ENCODE results near the gene CD84.
"Not testable (repeated sequence)": the region's sequence is repeated elsewhere in the genome, so short reads cannot be mapped to it uniquely, and the experiment has no call there.

Gene CD84, protein sequence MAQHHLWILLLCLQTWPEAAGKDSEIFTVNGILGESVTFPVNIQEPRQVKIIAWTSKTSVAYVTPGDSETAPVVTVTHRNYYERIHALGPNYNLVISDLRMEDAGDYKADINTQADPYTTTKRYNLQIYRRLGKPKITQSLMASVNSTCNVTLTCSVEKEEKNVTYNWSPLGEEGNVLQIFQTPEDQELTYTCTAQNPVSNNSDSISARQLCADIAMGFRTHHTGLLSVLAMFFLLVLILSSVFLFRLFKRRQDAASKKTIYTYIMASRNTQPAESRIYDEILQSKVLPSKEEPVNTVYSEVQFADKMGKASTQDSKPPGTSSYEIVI
- long read RNA-seq, full-length matches to known transcripts, result 50 of 55 reads
- long read RNA-seq, partial matches to known transcripts, result 1 of 55 reads
- long read RNA-seq, other reads (novel, unspliced or antisense), result 4 of 55 reads

- Histone ChIP-seq H3K27ac (replicated peaks) (peak within 1 kb of the TSS; percentile 85), H3K27me3 (ENCODE audit: insufficient read depth, poor library complexity, severe bottlenecking) (no peaks in the 10 kb centered on the region), H3K4me3 (replicated peaks; ENCODE audit: insufficient read depth, low read length) (peak within 1 kb of the TSS; percentile 39)
- no peak for TF ChIP-seq GABPA (IDR thresholded peaks at IDR 0.05; ENCODE audit: low read depth)
- 0 out of 2 replicates have a peak, but pooled peaks have one; percentile 42 for TF ChIP-seq POLR2AphosphoS5 (IDR thresholded peaks at IDR 0.05; ENCODE audit: low read depth)
- TF ChIP-seq SPI1 (IDR thresholded peaks at IDR 0.05; ENCODE audit: borderline replicate concordance, low read depth), result peak; percentile 89
- DNase-seq (ENCODE audit: low read depth in 1 of 2, low spot score in 1 of 2), result peak in 1 of 2 experiments; percentile 35
Measured at GRCh38 chr1:160579216-160579701, at the start of gene CD84. CD84 (minus strand) TSS chr1:160579496; CDS start chr1:160579437, 59 bp downstream.

GRCh38 chr1:160628799-160629263, 49.5 kb upstream of the CD84 start:
- H3K27me3 ChIP-seq (ENCODE audit: insufficient read depth, poor library complexity, severe bottlenecking), result no peaks in the 10 kb centered on the region
- DNase-seq (ENCODE audit: low read depth in 1 of 2, low spot score in 1 of 2), result no peak
- no peak overlapping the region for H3K4me3 ChIP-seq (replicated peaks; ENCODE audit: insufficient read depth, low read length)
- TF ChIP-seq, protein P1, sequence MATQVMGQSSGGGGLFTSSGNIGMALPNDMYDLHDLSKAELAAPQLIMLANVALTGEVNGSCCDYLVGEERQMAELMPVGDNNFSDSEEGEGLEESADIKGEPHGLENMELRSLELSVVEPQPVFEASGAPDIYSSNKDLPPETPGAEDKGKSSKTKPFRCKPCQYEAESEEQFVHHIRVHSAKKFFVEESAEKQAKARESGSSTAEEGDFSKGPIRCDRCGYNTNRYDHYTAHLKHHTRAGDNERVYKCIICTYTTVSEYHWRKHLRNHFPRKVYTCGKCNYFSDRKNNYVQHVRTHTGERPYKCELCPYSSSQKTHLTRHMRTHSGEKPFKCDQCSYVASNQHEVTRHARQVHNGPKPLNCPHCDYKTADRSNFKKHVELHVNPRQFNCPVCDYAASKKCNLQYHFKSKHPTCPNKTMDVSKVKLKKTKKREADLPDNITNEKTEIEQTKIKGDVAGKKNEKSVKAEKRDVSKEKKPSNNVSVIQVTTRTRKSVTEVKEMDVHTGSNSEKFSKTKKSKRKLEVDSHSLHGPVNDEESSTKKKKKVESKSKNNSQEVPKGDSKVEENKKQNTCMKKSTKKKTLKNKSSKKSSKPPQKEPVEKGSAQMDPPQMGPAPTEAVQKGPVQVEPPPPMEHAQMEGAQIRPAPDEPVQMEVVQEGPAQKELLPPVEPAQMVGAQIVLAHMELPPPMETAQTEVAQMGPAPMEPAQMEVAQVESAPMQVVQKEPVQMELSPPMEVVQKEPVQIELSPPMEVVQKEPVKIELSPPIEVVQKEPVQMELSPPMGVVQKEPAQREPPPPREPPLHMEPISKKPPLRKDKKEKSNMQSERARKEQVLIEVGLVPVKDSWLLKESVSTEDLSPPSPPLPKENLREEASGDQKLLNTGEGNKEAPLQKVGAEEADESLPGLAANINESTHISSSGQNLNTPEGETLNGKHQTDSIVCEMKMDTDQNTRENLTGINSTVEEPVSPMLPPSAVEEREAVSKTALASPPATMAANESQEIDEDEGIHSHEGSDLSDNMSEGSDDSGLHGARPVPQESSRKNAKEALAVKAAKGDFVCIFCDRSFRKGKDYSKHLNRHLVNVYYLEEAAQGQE (IDR thresholded peaks at IDR 0.05; ENCODE audit: insufficient replicate concordance, low read depth), result no peak
- no peak for TF ChIP-seq SPI1 (IDR thresholded peaks at IDR 0.05; ENCODE audit: borderline replicate concordance, low read depth)
- TF ChIP-seq GABPA (IDR thresholded peaks at IDR 0.05; ENCODE audit: low read depth), result no peak
- TF ChIP-seq, protein P2, sequence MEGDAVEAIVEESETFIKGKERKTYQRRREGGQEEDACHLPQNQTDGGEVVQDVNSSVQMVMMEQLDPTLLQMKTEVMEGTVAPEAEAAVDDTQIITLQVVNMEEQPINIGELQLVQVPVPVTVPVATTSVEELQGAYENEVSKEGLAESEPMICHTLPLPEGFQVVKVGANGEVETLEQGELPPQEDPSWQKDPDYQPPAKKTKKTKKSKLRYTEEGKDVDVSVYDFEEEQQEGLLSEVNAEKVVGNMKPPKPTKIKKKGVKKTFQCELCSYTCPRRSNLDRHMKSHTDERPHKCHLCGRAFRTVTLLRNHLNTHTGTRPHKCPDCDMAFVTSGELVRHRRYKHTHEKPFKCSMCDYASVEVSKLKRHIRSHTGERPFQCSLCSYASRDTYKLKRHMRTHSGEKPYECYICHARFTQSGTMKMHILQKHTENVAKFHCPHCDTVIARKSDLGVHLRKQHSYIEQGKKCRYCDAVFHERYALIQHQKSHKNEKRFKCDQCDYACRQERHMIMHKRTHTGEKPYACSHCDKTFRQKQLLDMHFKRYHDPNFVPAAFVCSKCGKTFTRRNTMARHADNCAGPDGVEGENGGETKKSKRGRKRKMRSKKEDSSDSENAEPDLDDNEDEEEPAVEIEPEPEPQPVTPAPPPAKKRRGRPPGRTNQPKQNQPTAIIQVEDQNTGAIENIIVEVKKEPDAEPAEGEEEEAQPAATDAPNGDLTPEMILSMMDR (IDR thresholded peaks at IDR 0.05; ENCODE audit: insufficient read depth, low read length), result no peak
- no peak for TF ChIP-seq POLR2AphosphoS5 (IDR thresholded peaks at IDR 0.05; ENCODE audit: low read depth)
- H3K27ac ChIP-seq (replicated peaks), result no peak overlapping the region

- H3K4me3 ChIP-seq (replicated peaks; ENCODE audit: insufficient read depth, low read length); DNase-seq (ENCODE audit: low read depth in 1 of 2, low spot score in 1 of 2); H3K27me3 ChIP-seq (ENCODE audit: insufficient read depth, poor library complexity, severe bottlenecking); H3K27ac ChIP-seq (replicated peaks): not testable (repeated sequence)
Measured at GRCh38 chr1:160627677-160628289, 48.5 kb upstream of the CD84 start.

DNA sequence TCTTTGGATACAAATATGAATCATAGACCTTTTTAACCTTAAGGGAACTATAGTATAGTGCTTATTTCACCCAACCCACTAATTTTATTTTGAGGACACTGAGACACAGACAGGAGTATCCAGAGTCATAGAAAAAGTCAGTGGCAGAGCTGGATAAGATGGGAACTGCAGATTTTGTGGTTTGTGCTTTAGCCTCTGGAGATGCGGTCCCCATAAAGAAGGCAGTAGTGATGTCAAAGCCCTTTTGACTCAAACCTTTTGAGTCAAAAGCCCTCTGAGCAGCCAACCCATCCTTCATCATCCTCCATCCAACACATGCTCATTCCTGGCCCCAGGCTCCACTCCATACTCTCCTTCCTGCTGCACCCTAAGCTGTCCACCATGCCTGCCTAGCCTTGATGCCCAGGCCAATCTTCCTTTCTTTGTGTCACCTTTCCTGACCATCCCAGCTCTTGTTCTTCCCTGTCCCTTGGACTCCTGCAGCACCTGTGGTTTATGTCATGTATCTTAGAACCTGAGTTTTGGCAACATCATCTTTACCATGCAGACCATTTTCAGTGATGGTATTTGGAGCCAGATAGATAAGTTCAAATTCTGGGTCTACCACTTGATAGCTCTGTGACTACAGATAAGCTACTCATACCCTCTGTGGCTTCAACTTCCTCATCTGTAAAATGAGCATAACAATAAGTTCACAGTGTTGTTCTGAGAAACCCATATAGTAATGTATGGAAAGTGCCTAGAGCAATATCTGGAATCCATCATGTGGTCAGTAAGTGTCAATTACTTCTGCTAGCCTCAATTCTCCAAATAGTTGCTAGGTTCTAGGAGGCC, 47.4 kb upstream of the CD84 start:
- DNase-seq (ENCODE audit: low read depth in 1 of 2, low spot score in 1 of 2), result no peak
- Histone ChIP-seq H3K27ac (replicated peaks) (no peak overlapping the region), H3K27me3 (ENCODE audit: insufficient read depth, poor library complexity, severe bottlenecking) (no peaks in the 10 kb centered on the region), H3K4me3 (replicated peaks; ENCODE audit: insufficient read depth, low read length) (no peak overlapping the region)
- TF ChIP-seq SPI1 (IDR thresholded peaks at IDR 0.05; ENCODE audit: borderline replicate concordance, low read depth) (no peak), POLR2AphosphoS5 (IDR thresholded peaks at IDR 0.05; ENCODE audit: low read depth) (no peak), GABPA (IDR thresholded peaks at IDR 0.05; ENCODE audit: low read depth) (no peak)
- TF ChIP-seq, protein P2 (IDR thresholded peaks at IDR 0.05; ENCODE audit: insufficient read depth, low read length), result no peak
